IMR-90 (cell line): Measurements from ENCODE around the gene PNKD. TPM values are rescaled to one million over a fixed set of nuclear protein-coding genes. Genes with fewer than 3 reads are reported as not detected.

Experiments
- ATAC-seq: fragments of 200-7000 bp; cut with Tn5 transposase; 2 replicates; pipeline ENCODE4 v1.9.1; 2020; ENCODE audit warnings: low read depth, mild to moderate bottlenecking, moderate library complexity
- BruUV-seq: library from RNA; stranded (reverse); fragments of 400-500 nt; replicated peaks from 2 replicates; lab custom pipeline; 2021; lab: Mats Ljungman, UMichigan
- CTCF ChIA-PET: fragments of 300-600 bp; formaldehyde crosslinking; extraction: SDS; loops from one replicate; lab custom pipeline; 2021; ENCODE audit warnings: antibody characterized with exemption; lab: Yijun Ruan, JAX
- POLR2A ChIA-PET: fragments of 300-600 bp; sonication (Branson Sonifier 250); formaldehyde crosslinking; loops from one replicate; lab custom pipeline; 2022; ENCODE audit warnings: antibody characterized with exemption; ENCODE audit not compliant: unreplicated experiment; lab: Charles Lee
- DNase-seq: peaks from one replicate; pipeline ENCODE4 v3.0.0; 2013
- H2AFZ ChIP-seq: replicated peaks from 2 replicates; pipeline ENCODE3; 2013; ENCODE audit warnings: low read length, mild to moderate bottlenecking; ENCODE audit not compliant: poor library complexity
- H2AK5ac ChIP-seq: 2 replicates; pipeline ENCODE4 v1.6.1; 2013; ENCODE audit warnings: low read depth, low read length, inconsistent platforms
- H2AK9ac ChIP-seq: replicated peaks from 2 replicates; pipeline ENCODE3; 2013; ENCODE audit warnings: mild to moderate bottlenecking, low read depth, low read length, moderate library complexity; ENCODE audit not compliant: poor library complexity
- H2BK120ac ChIP-seq: 2 replicates; pipeline ENCODE4 v1.6.1; 2013; ENCODE audit warnings: low read depth, low read length, inconsistent platforms
- H2BK15ac ChIP-seq: 3 replicates; pipeline ENCODE4 v1.6.1; 2013; ENCODE audit warnings: low read depth, low read length, inconsistent platforms
- H2BK20ac ChIP-seq: 2 replicates; pipeline ENCODE4 v1.6.1; 2013; ENCODE audit warnings: low read depth, mild to moderate bottlenecking, inconsistent platforms, low read length, moderate library complexity
- H2BK5ac ChIP-seq: 2 replicates; pipeline ENCODE4 v1.6.1; 2013; ENCODE audit warnings: mild to moderate bottlenecking, low read depth, low read length, inconsistent platforms; ENCODE audit not compliant: poor library complexity, severe bottlenecking
- H3K14ac ChIP-seq: replicated peaks from 2 replicates; pipeline ENCODE4 v1.6.1; 2013; ENCODE audit warnings: low read depth, low read length, inconsistent platforms
- H3K18ac ChIP-seq: 2 replicates; pipeline ENCODE4 v1.6.1; 2013; ENCODE audit warnings: low read depth, low read length, control low read depth
- H3K23ac ChIP-seq: 2 replicates; pipeline ENCODE4 v1.6.1; 2013; ENCODE audit warnings: low read depth, low read length, inconsistent platforms
- H3K27ac ChIP-seq: 2 replicates; pipeline ENCODE4 v1.5.1; 2013; ENCODE audit warnings: mild to moderate bottlenecking, control low read depth, low read length; ENCODE audit not compliant: insufficient read depth
- H3K27me3 ChIP-seq: 2 replicates; pipeline ENCODE4 v1.6.1; 2013; ENCODE audit warnings: low read length; ENCODE audit not compliant: control insufficient read depth, insufficient read depth
- H3K36me3 ChIP-seq: 2 replicates; pipeline ENCODE4 v1.6.1; 2013; ENCODE audit warnings: low read length, mixed read lengths; ENCODE audit not compliant: control insufficient read depth, insufficient read depth
- H3K4ac ChIP-seq: 2 replicates; pipeline ENCODE4 v1.6.1; 2013; ENCODE audit warnings: low read depth, low read length, inconsistent platforms
- H3K4me1 ChIP-seq: 2 replicates; pipeline ENCODE4 v1.6.1; 2013; ENCODE audit warnings: low read length, mixed read lengths; ENCODE audit not compliant: control insufficient read depth, insufficient read depth
- H3K4me2 ChIP-seq: 2 replicates; pipeline ENCODE4 v1.6.1; 2013; ENCODE audit warnings: low read depth, mild to moderate bottlenecking, control low read depth, low read length, moderate library complexity
- H3K4me3 ChIP-seq: 2 replicates; pipeline ENCODE4 v1.5.1; 2013; ENCODE audit warnings: low read depth, mild to moderate bottlenecking, control low read depth, low read length, moderate library complexity; ENCODE audit not compliant: insufficient read depth
- H3K56ac ChIP-seq: 2 replicates; pipeline ENCODE4 v1.6.1; 2013; ENCODE audit warnings: low read length, inconsistent platforms; ENCODE audit not compliant: insufficient read depth; ENCODE audit errors: extremely low read depth
- H3K79me1 ChIP-seq, 2 experiments: 2 replicates each; pipeline ENCODE4 v1.6.1; 2013; ENCODE audit warnings: low read length in 2 of 2, inconsistent platforms in 1 of 2, low read depth in 1 of 2
- H3K9ac ChIP-seq: 2 replicates; pipeline ENCODE4 v1.6.1; 2013; ENCODE audit warnings: low read depth, low read length, control low read depth
- H3K9me1 ChIP-seq: 2 replicates; pipeline ENCODE4 v1.6.1; 2013; ENCODE audit warnings: low read length, inconsistent platforms; ENCODE audit not compliant: insufficient read depth
- H3K9me3 ChIP-seq: 2 replicates; pipeline ENCODE4 v1.6.1; 2013; ENCODE audit warnings: low read length; ENCODE audit not compliant: control insufficient read depth, insufficient read depth
- H4K20me1 ChIP-seq: 2 replicates; pipeline ENCODE4 v1.6.1; 2013; ENCODE audit warnings: low read length, inconsistent platforms; ENCODE audit not compliant: insufficient read depth
- H4K5ac ChIP-seq: 2 replicates; pipeline ENCODE4 v1.6.1; 2013; ENCODE audit warnings: mild to moderate bottlenecking, low read depth, low read length, control low read depth
- H4K8ac ChIP-seq, 2 experiments: 2 replicates each; pipeline ENCODE4 v1.6.1; 2013; ENCODE audit warnings: low read depth in 2 of 2, low read length in 2 of 2, control low read depth in 1 of 2, inconsistent platforms in 1 of 2
- H4K91ac ChIP-seq: 2 replicates; pipeline ENCODE4 v1.6.1; 2013; ENCODE audit warnings: low read depth, low read length, inconsistent platforms; ENCODE audit not compliant: insufficient read depth
- BHLHE40 ChIP-seq: fragments of 150-350 bp; IDR thresholded peaks from 2 replicates; pipeline ENCODE4 v1.6.1; 2016; ENCODE audit warnings: mild to moderate bottlenecking, low read depth, low read length
- CEBPB ChIP-seq: IDR thresholded peaks from 2 replicates; pipeline ENCODE4 v1.6.1; 2012; ENCODE audit warnings: low read depth, low read length, improper control_type of control experiment
- CTCF ChIP-seq: conservative IDR thresholded peaks from 2 replicates; pipeline ENCODE4 v1.5.1; 2012; ENCODE audit warnings: mild to moderate bottlenecking, low read depth, low read length, improper control_type of control experiment
- ELK1 ChIP-seq: fragments of 150-350 bp; IDR thresholded peaks from 2 replicates; pipeline ENCODE4 v1.6.1; 2016; ENCODE audit warnings: low read depth, mild to moderate bottlenecking, low read length, moderate library complexity, borderline replicate concordance
- FOS ChIP-seq: fragments of 150-350 bp; IDR thresholded peaks from 2 replicates; pipeline ENCODE4 v1.6.1; 2016; ENCODE audit warnings: low read depth, low read length
- MAFK ChIP-seq: IDR thresholded peaks from 2 replicates; pipeline ENCODE4 v1.6.1; 2012; ENCODE audit warnings: low read depth, low read length, improper control_type of control experiment
- MAZ ChIP-seq: IDR thresholded peaks from 2 replicates; pipeline ENCODE4 v1.6.1; 2012; ENCODE audit warnings: low read depth, mild to moderate bottlenecking, low read length, improper control_type of control experiment, moderate library complexity, borderline replicate concordance
- MXI1 ChIP-seq: IDR thresholded peaks from 2 replicates; pipeline ENCODE4 v1.6.1; 2012; ENCODE audit warnings: low read depth, mild to moderate bottlenecking, low read length, moderate library complexity, borderline replicate concordance
- USF2 ChIP-seq: fragments of 150-350 bp; IDR thresholded peaks from 2 replicates; pipeline ENCODE4 v1.6.1; 2017; ENCODE audit warnings: mild to moderate bottlenecking, antibody characterized with exemption, low read length, low read depth
- WGBS, 2 experiments: methylation state at CpG; one replicate each; pipeline versions ENCODE4 v1.1.5 to v1.1.7; 2013; ENCODE audit warnings: missing lambda C conversion rate in 2 of 2; ENCODE audit not compliant: insufficient read length in 1 of 2; ENCODE audit errors: extremely low coverage in 2 of 2; 5-methylcytosine and 5-hydroxymethylcytosine counted together
- dilution Hi-C: fragments of 300-500 bp; cut with HindIII; formaldehyde crosslinking; loops from one replicate; pipeline ENCODE4 v1.14.3; 2018; ENCODE audit warnings: low sequenced_read_pairs; ENCODE audit not compliant: unreplicated experiment
- in situ Hi-C: fragments of 300-500 bp; cut with MboI; formaldehyde crosslinking; loops from 3 replicates; pipeline ENCODE4 v1.14.3; 2019; ENCODE audit warnings: low sequenced_read_pairs, inconsistent platforms, mixed read lengths
- intact Hi-C: fragments of 100-400 bp; cut with micrococcal nuclease; formaldehyde crosslinking; loops from 2 replicates; pipeline ENCODE4 v1.10.0; 2022
- polyA plus RNA-seq, 3 experiments: library from polyadenylated mRNA; depleted of rRNA; stranded (reverse); fragments of >200 nt; gene quantifications; 2 replicates each; pipeline ENCODE4 v1.2.3, GENCODE V29; 2012; ENCODE audit warnings: low replicate concordance in 1 of 3
- total RNA-seq: library from RNA; depleted of rRNA; stranded (reverse); fragments of >200 nt; gene quantifications from 2 replicates; pipeline ENCODE4 v1.2.3, GENCODE V29; 2012

Gene PNKD
- total and polyA plus RNA-seq, 2 of the 4 experiments (the other 2 are of a cell fraction), result 19.2 to 68.5 TPM

GRCh38 chr2:218261423-218262236 lies 8.7 kb upstream of the PNKD start:
- Histone ChIP-seq H4K5ac (no peak overlapping the region), H3K27me3 (no peaks in the 10 kb centered on the region), H4K20me1 (peaks cover 5% of the 10 kb centered on the region; the same call in 1 of the 2 replicates), H2AFZ (no peak overlapping the region), H2BK5ac (no peak overlapping the region), H2BK15ac (no peak overlapping the region), H2BK120ac (no peak overlapping the region), H3K18ac (no peak overlapping the region), H3K36me3 (peaks cover 34% of the 10 kb centered on the region), H3K4me2 (no peak overlapping the region), H3K56ac (no peak overlapping the region), H4K91ac (no peak overlapping the region), H3K14ac (no peak overlapping the region), H2AK9ac (no peak overlapping the region), H3K27ac (no peak overlapping the region), H3K9me3 (no peaks in the 10 kb centered on the region), H3K79me1 (peaks cover 0 to 3% of the 10 kb centered on the region in 2 experiments; a peak in 1 of 4 replicates), H3K9me1 (no peaks in the 10 kb centered on the region; the same call in 1 of the 2 replicates), H2BK20ac (no peak overlapping the region), H3K4ac (no peak overlapping the region), H4K8ac (no peak overlapping the region), H2AK5ac (no peak overlapping the region), H3K9ac (no peak overlapping the region), H3K4me1 (peaks cover 12% of the 10 kb centered on the region), H3K4me3 (no peak overlapping the region), H3K23ac (no peak overlapping the region; the same call in 1 of the 2 replicates)
- in situ Hi-C loops, result no loop called here
- intact Hi-C loops, result no loop called here
- 83% methylated on average over 1 of the region's 8 CpGs; no CpG with 5 or more reads in 1 of the 2 experiments for WGBS, 2 experiments
- ChIA-PET POLR2A (no interaction called here), CTCF (no interaction called here)
- BruUV-seq, result no TSS peak
- DNase-seq, result no peak
- dilution Hi-C loops, result no loop called here
- TF ChIP-seq ELK1 (no peak), MAZ (no peak), MAFK (no peak), MXI1 (no peak), FOS (no peak), CTCF (no peak), CEBPB (no peak), USF2 (no peak), BHLHE40 (no peak)
- ATAC-seq, result no peak
